Peyer's patch (tissue), 4 donors: ENCODE results near the gene SERPINB5. TPM values are rescaled to one million over a fixed set of nuclear protein-coding genes. Genes with fewer than 3 reads are reported as not detected.

Source experiments
- DNase-seq, 3 donors: peaks; one replicate each; pipeline ENCODE4 v3.0.0-alpha.2; 2017 to 2019
- H3K27ac ChIP-seq, 4 donors: fragments of 200-600 bp; sonication (generic); one replicate each; pipeline ENCODE4 v1.5.1; 2016 to 2019
- H3K27me3 ChIP-seq, 2 donors: fragments of 200-600 bp; sonication (generic); one replicate each; pipeline ENCODE4 v1.5.1; 2019
- H3K36me3 ChIP-seq, 3 donors: fragments of 200-600 bp; sonication (generic); one replicate each; pipeline ENCODE4 v1.5.1; 2016 to 2019
- H3K4me1 ChIP-seq, 4 donors: fragments of 200-600 bp; sonication (generic); one replicate each; pipeline ENCODE4 v1.5.1; 2016 to 2019
- H3K4me3 ChIP-seq, 4 donors: fragments of 200-600 bp; sonication (generic); 1 replicate in 3 of 4; 2 replicates in 1 of 4; pipeline ENCODE4 v1.5.1; 2016 to 2019; ENCODE audit warnings: mild to moderate bottlenecking in 1 of 4
- H3K9me3 ChIP-seq, 4 donors: fragments of 200-600 bp; sonication (generic); one replicate each; pipeline ENCODE4 v1.5.1; 2016 to 2019; ENCODE audit warnings: mild to moderate bottlenecking in 1 of 4
- CTCF ChIP-seq, 6 experiments: fragments of 450-650 bp in 4 of 6; fragments of 200-600 bp in 2 of 6; sonication (generic) in 1 of 6; IDR thresholded peaks; one replicate each; pipeline ENCODE4 v1.5.1; 2017 to 2019; ENCODE audit warnings: antibody characterized with exemption in 6 of 6, mild to moderate bottlenecking in 3 of 6, moderate library complexity in 1 of 6
- POLR2A ChIP-seq, 2 donors: fragments of 450-650 bp; IDR thresholded peaks; one replicate each; pipeline ENCODE4 v1.5.1; 2017; ENCODE audit warnings: antibody characterized with exemption in 2 of 2, mild to moderate bottlenecking in 2 of 2, moderate library complexity in 2 of 2
- total RNA-seq, 4 donors: library from RNA; depleted of rRNA; stranded (reverse); fragments of >200 nt; gene quantifications; one replicate each; pipeline ENCODE4 v1.1.0, GENCODE V29; 2016

Gene SERPINB5
- total RNA-seq, 4 donors from 2014 or later: 5.2 to 26.1 (median 14.7) TPM

- DNase-seq: no peak
- H3K27me3 ChIP-seq: no peaks in the 10 kb centered on the region
Measured at GRCh38 chr18:63444580-63444979, 32.2 kb upstream of the SERPINB5 start.

GRCh38 chr18:63445037-63445436 lies 31.7 kb upstream of the SERPINB5 start:
- Histone ChIP-seq H3K4me1 (peaks cover 0 to 10% (median 0%) of the 10 kb centered on the region in 4 donors), H3K9me3 (no peaks in the 10 kb centered on the region), H3K4me3 (no peak overlapping the region), H3K27me3 (no peaks in the 10 kb centered on the region), H3K27ac (peak overlapping the region in 1 of 4 donors; percentile 9), H3K36me3 (no peaks in the 10 kb centered on the region)
- no peak for DNase-seq
- TF ChIP-seq POLR2A (IDR thresholded peaks at IDR 0.05) (no peak), CTCF (IDR thresholded peaks at IDR 0.05) (no peak)

More at GRCh38 chr18:63444580-63444979, 32.2 kb upstream of the SERPINB5 start:
- Histone ChIP-seq H3K36me3 (no peaks in the 10 kb centered on the region), H3K9me3 (no peaks in the 10 kb centered on the region), H3K4me1 (peaks cover 0 to 10% (median 0%) of the 10 kb centered on the region in 4 donors), H3K27ac (peak overlapping the region in 1 of 4 donors; percentile 9), H3K4me3 (no peak overlapping the region)
- TF ChIP-seq CTCF (IDR thresholded peaks at IDR 0.05) (no peak), POLR2A (IDR thresholded peaks at IDR 0.05) (no peak)

GRCh38 chr18:63446266-63446665 lies 30.5 kb upstream of the SERPINB5 start:
- H3K9me3 ChIP-seq: no peaks in the 10 kb centered on the region
- peaks cover 0 to 13% (median 0%) of the 10 kb centered on the region in 4 donors for H3K4me1 ChIP-seq
- DNase-seq: no peak
- H3K27me3 ChIP-seq: no peaks in the 10 kb centered on the region
- no peaks in the 10 kb centered on the region for H3K36me3 ChIP-seq
- H3K27ac ChIP-seq: no peak overlapping the region
- TF ChIP-seq POLR2A (IDR thresholded peaks at IDR 0.05) (no peak), CTCF (IDR thresholded peaks at IDR 0.05) (no peak)
- no peak overlapping the region for H3K4me3 ChIP-seq

- TF ChIP-seq POLR2A (IDR thresholded peaks at IDR 0.05) (no peak), CTCF (IDR thresholded peaks at IDR 0.05) (no peak)
- Histone ChIP-seq H3K36me3 (no peaks in the 10 kb centered on the region), H3K27me3 (no peaks in the 10 kb centered on the region), H3K4me1 (peaks cover 0 to 21% (median 0%) of the 10 kb centered on the region in 4 donors), H3K4me3 (no peak overlapping the region), H3K27ac (peak overlapping the region in 2 of 4 donors; percentile 6 to 47), H3K9me3 (no peaks in the 10 kb centered on the region)
- peak in 1 of 3 donors; percentile 51 for DNase-seq
Measured at GRCh38 chr18:63447066-63447465, 29.7 kb upstream of the SERPINB5 start.

- Histone ChIP-seq H3K27ac (no peak overlapping the region), H3K36me3 (no peaks in the 10 kb centered on the region), H3K4me1 (peaks cover 0 to 33% (median 0%) of the 10 kb centered on the region in 4 donors), H3K4me3 (no peak overlapping the region), H3K27me3 (no peaks in the 10 kb centered on the region), H3K9me3 (no peaks in the 10 kb centered on the region)
- no peak for TF ChIP-seq CTCF (IDR thresholded peaks at IDR 0.05)
- DNase-seq: no peak
Measured at GRCh38 chr18:63449426-63449825, 27.3 kb upstream of the SERPINB5 start.
